ENCODE data around the gene IMPACT. TPM values are rescaled to one million over a fixed set of nuclear protein-coding genes. Genes with fewer than 3 reads are reported as not detected.

IMPACT gene
- total RNA-seq, 1 donor from 2014 or later, result 38.2 TPM

DNA sequence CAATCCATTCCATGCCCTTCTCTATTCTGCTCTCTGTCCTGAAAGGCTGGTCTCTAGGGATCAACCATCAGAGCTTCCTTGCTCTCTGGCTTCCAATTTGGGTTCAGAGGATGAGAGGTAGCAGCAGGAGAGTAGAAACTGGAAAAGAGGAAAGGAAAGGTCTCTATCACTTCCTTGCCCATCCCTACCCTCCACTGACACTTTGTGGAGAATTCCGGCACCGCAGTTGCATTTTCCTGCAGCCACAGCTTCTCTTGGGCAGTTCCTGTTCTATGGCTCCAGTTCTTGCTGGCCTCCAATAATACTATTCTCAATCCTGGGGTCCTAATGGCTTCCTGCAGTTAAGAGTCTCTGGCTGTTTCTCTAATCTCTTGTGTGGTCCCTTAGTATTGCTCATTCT lies 13.3 kb upstream of the IMPACT start:
- Histone ChIP-seq H3K27ac (no peak overlapping the region), H3K4me1 (no peaks in the 10 kb centered on the region), H3K9me3 (no peaks in the 10 kb centered on the region), H3K36me3 (no peaks in the 10 kb centered on the region), H3K4me3 (no peak overlapping the region), H3K27me3 (no peaks in the 10 kb centered on the region)
- intact Hi-C loops (cut with DNase I), result no loop called here
- TF ChIP-seq, protein P1, sequence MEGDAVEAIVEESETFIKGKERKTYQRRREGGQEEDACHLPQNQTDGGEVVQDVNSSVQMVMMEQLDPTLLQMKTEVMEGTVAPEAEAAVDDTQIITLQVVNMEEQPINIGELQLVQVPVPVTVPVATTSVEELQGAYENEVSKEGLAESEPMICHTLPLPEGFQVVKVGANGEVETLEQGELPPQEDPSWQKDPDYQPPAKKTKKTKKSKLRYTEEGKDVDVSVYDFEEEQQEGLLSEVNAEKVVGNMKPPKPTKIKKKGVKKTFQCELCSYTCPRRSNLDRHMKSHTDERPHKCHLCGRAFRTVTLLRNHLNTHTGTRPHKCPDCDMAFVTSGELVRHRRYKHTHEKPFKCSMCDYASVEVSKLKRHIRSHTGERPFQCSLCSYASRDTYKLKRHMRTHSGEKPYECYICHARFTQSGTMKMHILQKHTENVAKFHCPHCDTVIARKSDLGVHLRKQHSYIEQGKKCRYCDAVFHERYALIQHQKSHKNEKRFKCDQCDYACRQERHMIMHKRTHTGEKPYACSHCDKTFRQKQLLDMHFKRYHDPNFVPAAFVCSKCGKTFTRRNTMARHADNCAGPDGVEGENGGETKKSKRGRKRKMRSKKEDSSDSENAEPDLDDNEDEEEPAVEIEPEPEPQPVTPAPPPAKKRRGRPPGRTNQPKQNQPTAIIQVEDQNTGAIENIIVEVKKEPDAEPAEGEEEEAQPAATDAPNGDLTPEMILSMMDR (IDR thresholded peaks at IDR 0.05), result no peak
- DNase-seq (ENCODE audit: low spot score in 2 of 2), result no peak

DNA sequence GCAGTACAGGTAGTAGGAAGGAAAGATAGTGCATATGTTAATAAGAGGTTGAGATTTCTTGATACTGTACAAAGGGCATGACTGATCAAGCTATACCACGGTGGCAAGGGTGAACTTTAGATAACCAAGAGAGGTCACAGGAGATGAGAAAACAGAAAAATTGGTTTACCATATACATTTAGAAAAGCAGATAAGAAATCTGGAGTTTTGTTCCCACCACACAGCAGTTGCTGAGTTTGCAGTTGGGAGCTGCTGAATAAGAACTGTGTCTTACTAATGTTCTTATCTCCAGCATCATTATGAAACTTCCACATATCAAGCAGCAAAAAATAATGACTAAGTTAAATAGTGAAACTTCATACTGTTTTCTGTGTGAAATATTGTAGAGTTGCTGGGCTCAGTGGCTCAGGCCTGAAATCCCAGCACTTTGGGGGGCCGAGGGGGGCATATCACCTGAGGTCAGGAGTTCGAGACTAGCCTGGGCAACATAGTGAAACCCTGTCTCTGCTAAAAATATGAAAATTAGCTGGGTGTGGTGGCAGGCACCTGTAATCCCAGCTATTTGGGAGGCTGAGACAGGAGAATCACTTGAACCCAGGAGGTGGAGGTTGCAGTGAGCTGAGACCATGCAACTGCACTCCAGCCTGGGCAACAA lies 12.0 kb upstream of the IMPACT start:
- intact Hi-C loops (cut with DNase I), result no loop called here
- Histone ChIP-seq H3K36me3 (no peaks in the 10 kb centered on the region), H3K4me3 (no peak overlapping the region), H3K9me3 (no peaks in the 10 kb centered on the region), H3K27me3 (no peaks in the 10 kb centered on the region), H3K4me1 (no peaks in the 10 kb centered on the region), H3K27ac (no peak overlapping the region)
- DNase-seq (ENCODE audit: low spot score in 2 of 2), result no peak
- TF ChIP-seq, protein P1 (IDR thresholded peaks at IDR 0.05), result no peak

DNA sequence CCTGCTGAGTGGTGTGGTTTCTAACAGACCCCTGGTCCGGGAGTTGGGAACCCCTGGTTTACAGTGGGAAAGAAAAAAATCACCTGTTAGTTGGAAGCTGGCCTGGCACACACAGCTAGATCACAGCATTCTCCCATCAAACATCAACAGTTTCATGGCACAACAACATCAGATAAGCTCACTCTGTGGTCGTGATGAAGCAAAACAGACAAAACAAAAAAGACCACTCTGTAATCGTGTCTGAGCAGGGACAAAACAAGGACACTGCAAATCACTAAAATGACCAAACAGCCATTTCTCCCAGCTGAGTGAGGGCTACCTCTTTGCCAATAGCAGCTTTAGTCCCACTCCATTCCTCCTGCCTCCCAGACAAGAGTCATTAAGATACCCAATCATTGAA lies 9.0 kb upstream of the IMPACT start:
- H3K4me3 ChIP-seq, result no peak overlapping the region
- H3K27ac ChIP-seq, result no peak overlapping the region
- intact Hi-C loops (cut with DNase I), result no loop called here
- H3K4me1 ChIP-seq, result no peaks in the 10 kb centered on the region
- DNase-seq (ENCODE audit: low spot score in 2 of 2), result no peak
- H3K36me3 ChIP-seq, result no peaks in the 10 kb centered on the region
- H3K27me3 ChIP-seq, result no peaks in the 10 kb centered on the region
- TF ChIP-seq, protein P1 (IDR thresholded peaks at IDR 0.05), result no peak
- no peaks in the 10 kb centered on the region for H3K9me3 ChIP-seq

DNA sequence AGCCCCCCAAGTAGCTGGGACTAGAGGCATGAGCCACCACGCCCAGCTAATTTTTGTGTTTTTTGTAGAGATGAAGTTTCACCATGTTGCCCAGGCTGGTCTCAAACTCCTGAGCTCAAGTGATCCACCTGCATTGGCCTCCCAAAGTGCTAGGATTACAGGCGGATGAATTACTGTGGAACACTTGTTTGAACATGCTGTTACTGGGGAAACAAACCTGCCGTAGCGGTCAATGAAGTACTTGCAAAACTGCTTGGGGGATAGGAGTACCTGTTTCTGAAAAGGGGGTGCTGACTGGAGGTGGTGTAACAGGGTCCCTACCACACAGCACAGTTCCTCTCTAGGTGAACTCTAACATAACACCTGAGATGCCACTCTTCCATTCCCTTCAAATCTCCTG lies 5.9 kb upstream of the IMPACT start:
- no peaks in the 10 kb centered on the region for H3K9me3 ChIP-seq
- H3K27ac ChIP-seq, result no peak overlapping the region
- no peaks in the 10 kb centered on the region for H3K27me3 ChIP-seq
- no peaks in the 10 kb centered on the region for H3K4me1 ChIP-seq
- H3K36me3 ChIP-seq, result no peaks in the 10 kb centered on the region
- no peak overlapping the region for H3K4me3 ChIP-seq
- TF ChIP-seq, protein P1 (IDR thresholded peaks at IDR 0.05), result no peak
- DNase-seq (ENCODE audit: low spot score in 2 of 2), result no peak
- intact Hi-C loops (cut with DNase I), result no loop called here

DNA sequence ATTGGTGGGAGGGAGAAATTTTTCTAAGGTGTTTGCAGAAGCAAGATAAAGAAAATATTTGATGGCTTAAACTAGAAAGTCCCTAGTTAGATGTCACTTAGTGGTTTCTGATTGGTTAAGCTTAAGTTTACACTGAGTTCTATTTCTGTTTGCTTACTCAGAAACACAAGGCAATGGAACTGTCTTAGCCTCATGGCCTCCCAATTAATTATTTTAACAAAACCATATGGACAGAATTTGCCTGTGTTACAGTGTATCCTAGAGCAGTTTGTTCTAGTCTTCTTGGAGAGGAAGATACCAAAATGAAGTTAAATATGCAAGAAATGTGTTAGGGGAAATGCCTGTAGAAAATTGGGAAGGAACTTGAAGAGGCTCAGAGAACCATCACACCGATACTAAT lies 4.6 kb upstream of the IMPACT start:
- Histone ChIP-seq H3K4me3 (no peak overlapping the region), H3K4me1 (peaks cover 0 to 1% of the 10 kb centered on the region in 2 donors), H3K36me3 (no peaks in the 10 kb centered on the region), H3K27me3 (no peaks in the 10 kb centered on the region), H3K27ac (no peak overlapping the region), H3K9me3 (no peaks in the 10 kb centered on the region)
- TF ChIP-seq, protein P1 (IDR thresholded peaks at IDR 0.05), result no peak
- DNase-seq (ENCODE audit: low spot score in 2 of 2), result no peak
- intact Hi-C loops (cut with DNase I), result no loop called here

DNA sequence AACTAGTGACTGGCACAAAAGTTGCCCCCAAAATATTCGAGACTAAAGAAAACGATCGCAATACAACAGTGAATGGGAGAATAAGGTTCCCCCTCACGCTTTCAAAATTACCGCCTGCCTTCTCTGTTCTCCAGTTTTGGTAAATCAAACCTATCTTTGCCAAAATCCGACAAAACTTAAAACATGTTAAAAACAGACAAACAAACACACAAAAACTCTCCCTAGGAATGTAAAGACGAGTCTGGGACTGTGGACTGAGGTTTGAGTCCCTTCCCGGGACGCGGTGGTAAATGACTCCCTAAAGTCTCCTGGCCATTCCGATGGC lies 435 bp upstream of the IMPACT start:
- Histone ChIP-seq H3K4me1 (peaks cover 6 to 7% of the 10 kb centered on the region in 2 donors), H3K27ac (peak overlapping the region; percentile 78 to 79), H3K36me3 (no peaks in the 10 kb centered on the region), H3K27me3 (no peaks in the 10 kb centered on the region), H3K9me3 (no peaks in the 10 kb centered on the region), H3K4me3 (peak overlapping the region; percentile 82 to 96)
- DNase-seq (ENCODE audit: low spot score in 2 of 2), result no peak
- TF ChIP-seq, protein P1 (IDR thresholded peaks at IDR 0.05), result no peak
- intact Hi-C loops (cut with DNase I), result loop anchor here (1.0 to 5.0 kb wide), 4 partner anchors 29 to 921 kb away; partner anchors contain the start of gene OSBPL1A

All from ascending aorta (tissue), 2 donors.